Measurements from ENCODE around the gene CDIPT. TPM values are rescaled to one million over a fixed set of nuclear protein-coding genes. Genes with fewer than 3 reads are reported as not detected.
"Not testable (repeated sequence)": the region's sequence is repeated elsewhere in the genome, so short reads cannot be mapped to it uniquely, and the experiment has no call there.

The CDIPT gene
- total and polyA plus RNA-seq, 7 experiments from 2014 or later = 36.5 to 127 (median 77.8) TPM

DNA sequence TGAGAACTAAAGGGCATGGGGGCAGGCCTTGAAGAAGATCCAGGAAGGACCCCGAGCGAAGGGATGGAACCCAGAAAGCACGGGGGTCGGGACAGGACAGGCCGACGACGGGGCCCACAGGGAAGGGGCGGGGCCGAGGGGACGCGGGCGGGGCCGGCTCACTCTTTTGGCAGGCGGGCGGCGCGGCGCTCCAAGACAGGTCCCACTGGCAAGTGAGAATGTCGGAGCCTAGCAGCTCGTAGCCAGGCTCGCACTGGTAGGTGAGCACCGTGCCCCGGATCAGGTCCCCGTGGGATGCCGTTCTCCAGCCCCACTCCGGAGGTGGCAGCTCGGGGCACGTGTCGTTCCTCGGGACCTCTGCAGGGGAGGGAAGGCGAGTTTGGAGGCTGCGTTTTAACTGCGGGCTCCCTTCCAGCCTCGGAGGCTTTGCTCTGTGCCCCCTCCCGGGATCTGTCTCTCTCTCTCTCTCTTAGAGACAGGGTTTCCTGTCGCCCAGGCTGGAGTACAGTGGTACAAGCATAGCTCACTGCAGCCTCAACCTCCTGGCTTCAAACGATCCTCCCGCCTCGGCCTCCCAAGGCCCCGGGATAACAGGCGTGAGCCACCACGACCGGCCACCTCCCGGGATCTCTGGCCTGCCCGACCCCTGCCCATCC is 13.7 kb upstream of the CDIPT start:
- peaks cover 0 to 4% (median 0%) of the 10 kb centered on the region in 5 donors for H3K36me3 Mint-ChIP-seq
- H3K27me3 ChIP-seq (ENCODE audit: control insufficient read depth in 2 of 2, insufficient read depth in 2 of 2, low read length in 2 of 2) = no peaks in the 10 kb centered on the region
- peaks cover 0 to 5% (median 0%) of the 10 kb centered on the region in 11 donors for H3K9me3 Mint-ChIP-seq
- H3K36me3 ChIP-seq (ENCODE audit: control insufficient read depth in 2 of 3, insufficient read depth in 3 of 3, low read length in 3 of 3) = no peaks in the 10 kb centered on the region
- no peak overlapping the region for H3K27ac ChIP-seq (ENCODE audit: low read depth, low read length)
- CTCF ChIA-PET = no interaction called here
- no peaks in the 10 kb centered on the region for H3K9me3 ChIP-seq (ENCODE audit: control insufficient read depth in 2 of 3, low read length in 3 of 3)
- intact Hi-C loops (cut with micrococcal nuclease) = no loop called here
- peak overlapping the region; percentile 37 to 82 (median 78) for H3K4me3 Mint-ChIP-seq
- peaks cover 9 to 41% (median 24%) of the 10 kb centered on the region in 5 donors for H3K27me3 Mint-ChIP-seq
- POLR2A ChIA-PET = interaction anchor here (0.6 to 0.7 kb wide), 2 partner anchors 96 to 130 kb away, joined by 3 to 4 read pairs; no protein-coding TSS in a partner anchor
- DNase-seq (peak in 6 of 9 donors; percentile 9 to 53 (median 26)), ATAC-seq (peak; percentile 43)
- no peak overlapping the region for H3K27ac Mint-ChIP-seq
- peak overlapping the region; percentile 60 for H3K4me3 ChIP-seq (ENCODE audit: low read length)
- H3K4me1 Mint-ChIP-seq = peaks cover 6 to 20% (median 17%) of the 10 kb centered on the region in 7 donors
- peaks cover 0 to 11% of the 10 kb centered on the region in 2 donors for H3K4me1 ChIP-seq (ENCODE audit: control insufficient read depth in 2 of 2, insufficient read depth in 2 of 2, low read length in 2 of 2)

GRCh38 chr16:29876217-29876593 is 13.2 kb upstream of the CDIPT start:
- intact Hi-C loops (cut with micrococcal nuclease) = no loop called here
- Histone ChIP-seq H3K4me3 (ENCODE audit: low read length) (peak overlapping the region; percentile 60), H3K4me1 (ENCODE audit: control insufficient read depth in 2 of 2, insufficient read depth in 2 of 2, low read length in 2 of 2) (peaks cover 0 to 11% of the 10 kb centered on the region in 2 donors), H3K36me3 (ENCODE audit: control insufficient read depth in 2 of 3, insufficient read depth in 3 of 3, low read length in 3 of 3) (no peaks in the 10 kb centered on the region), H3K9me3 (ENCODE audit: control insufficient read depth in 2 of 3, low read length in 3 of 3) (no peaks in the 10 kb centered on the region), H3K27me3 (ENCODE audit: control insufficient read depth in 2 of 2, insufficient read depth in 2 of 2, low read length in 2 of 2) (no peaks in the 10 kb centered on the region), H3K27ac (ENCODE audit: low read depth, low read length) (no peak overlapping the region)
- Mint-ChIP-seq H3K27me3 (peaks cover 9 to 40% (median 24%) of the 10 kb centered on the region in 5 donors), H3K4me3 (peak overlapping the region; percentile 37 to 82 (median 76)), H3K27ac (no peak overlapping the region), H3K9me3 (peaks cover 0 to 5% (median 0%) of the 10 kb centered on the region in 11 donors), H3K36me3 (peaks cover 0 to 4% (median 0%) of the 10 kb centered on the region in 5 donors), H3K4me1 (peaks cover 6 to 20% (median 17%) of the 10 kb centered on the region in 7 donors)
- DNase-seq (no peak), ATAC-seq (no peak)
- CTCF ChIA-PET = no interaction called here
- POLR2A ChIA-PET = interaction anchor here (0.6 to 0.7 kb wide), 2 partner anchors 97 to 130 kb away, joined by 3 to 4 read pairs; no protein-coding TSS in a partner anchor

DNA sequence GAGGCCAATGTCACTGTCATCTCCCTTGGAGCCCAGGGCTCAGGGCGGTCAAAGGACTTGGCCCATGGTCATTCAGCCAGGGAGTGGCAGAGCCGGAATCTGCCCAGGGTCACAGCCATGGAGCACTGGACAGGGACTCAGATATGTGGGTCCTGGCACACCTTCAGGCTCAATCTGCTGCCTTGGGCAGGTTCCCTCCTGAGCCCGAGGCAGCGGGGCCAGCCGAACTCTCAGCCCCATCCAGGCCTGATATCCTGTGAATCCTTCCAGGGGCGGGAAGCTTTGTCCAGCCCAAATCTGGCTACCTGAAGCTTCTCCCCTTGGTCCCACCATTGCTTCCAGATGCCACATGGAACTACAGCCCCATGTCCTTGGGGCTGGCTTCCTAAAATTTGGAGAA is 12.2 kb upstream of the CDIPT start:
- DNase-seq = no peak
- peaks cover 6 to 20% (median 17%) of the 10 kb centered on the region in 7 donors for H3K4me1 Mint-ChIP-seq
- ChIA-PET POLR2A (interaction anchor here (0.6 kb wide), 1 partner anchor 51 kb away, joined by 5 read pairs; no protein-coding TSS in a partner anchor), CTCF (no interaction called here)
- no peaks in the 10 kb centered on the region for H3K36me3 ChIP-seq (ENCODE audit: control insufficient read depth in 2 of 3, insufficient read depth in 3 of 3, low read length in 3 of 3)
- H3K4me3 Mint-ChIP-seq = no peak overlapping the region
- peaks cover 0 to 5% (median 0%) of the 10 kb centered on the region in 11 donors for H3K9me3 Mint-ChIP-seq
- H3K36me3 Mint-ChIP-seq = peaks cover 0 to 4% (median 0%) of the 10 kb centered on the region in 5 donors
- H3K27ac ChIP-seq (ENCODE audit: low read depth, low read length) = no peak overlapping the region
- no peak overlapping the region for H3K27ac Mint-ChIP-seq
- peaks cover 9 to 35% (median 24%) of the 10 kb centered on the region in 5 donors for H3K27me3 Mint-ChIP-seq
- no peak for ATAC-seq
- H3K27me3 ChIP-seq (ENCODE audit: control insufficient read depth in 2 of 2, insufficient read depth in 2 of 2, low read length in 2 of 2) = no peaks in the 10 kb centered on the region
- H3K4me3 ChIP-seq (ENCODE audit: low read length) = no peak overlapping the region
- no peaks in the 10 kb centered on the region for H3K9me3 ChIP-seq (ENCODE audit: control insufficient read depth in 2 of 3, low read length in 3 of 3)
- intact Hi-C loops (cut with micrococcal nuclease) = no loop called here
- peaks cover 0 to 11% of the 10 kb centered on the region in 2 donors for H3K4me1 ChIP-seq (ENCODE audit: control insufficient read depth in 2 of 2, insufficient read depth in 2 of 2, low read length in 2 of 2)

DNA sequence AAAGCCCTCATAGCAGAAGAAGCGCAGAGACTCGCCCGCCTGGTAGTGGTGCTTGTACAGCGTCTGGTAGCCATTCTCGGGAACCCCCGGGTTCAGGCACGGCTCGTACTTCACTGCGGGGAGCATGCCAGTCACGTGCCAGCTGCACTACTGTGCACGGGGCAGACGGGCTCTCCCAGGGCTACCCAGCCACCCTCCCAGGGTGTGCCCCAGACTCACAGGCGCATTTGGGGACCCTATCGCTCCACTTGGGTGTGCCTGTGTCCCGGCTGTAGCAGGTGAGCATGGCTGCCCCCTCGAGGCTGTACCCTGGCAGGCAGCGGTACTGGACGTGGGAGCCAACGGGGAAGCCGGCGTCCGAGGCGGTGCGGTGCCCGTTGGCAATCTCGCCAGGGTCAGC is 10.3 kb upstream of the CDIPT start:
- ChIA-PET CTCF (no interaction called here), POLR2A (no interaction called here)
- Histone ChIP-seq H3K4me1 (ENCODE audit: control insufficient read depth in 2 of 2, insufficient read depth in 2 of 2, low read length in 2 of 2) (peaks cover 0 to 11% of the 10 kb centered on the region in 2 donors), H3K4me3 (ENCODE audit: low read length) (no peak overlapping the region), H3K27ac (ENCODE audit: low read depth, low read length) (no peak overlapping the region), H3K27me3 (ENCODE audit: control insufficient read depth in 2 of 2, insufficient read depth in 2 of 2, low read length in 2 of 2) (no peaks in the 10 kb centered on the region), H3K36me3 (ENCODE audit: control insufficient read depth in 2 of 3, insufficient read depth in 3 of 3, low read length in 3 of 3) (no peaks in the 10 kb centered on the region), H3K9me3 (ENCODE audit: control insufficient read depth in 2 of 3, low read length in 3 of 3) (no peaks in the 10 kb centered on the region)
- Mint-ChIP-seq H3K4me3 (no peak overlapping the region), H3K27ac (no peak overlapping the region), H3K4me1 (peaks cover 6 to 20% (median 17%) of the 10 kb centered on the region in 7 donors), H3K9me3 (peaks cover 0 to 5% (median 0%) of the 10 kb centered on the region in 11 donors), H3K27me3 (peaks cover 9 to 30% (median 14%) of the 10 kb centered on the region in 5 donors), H3K36me3 (peaks cover 0 to 4% (median 0%) of the 10 kb centered on the region in 5 donors)
- intact Hi-C loops (cut with micrococcal nuclease) = no loop called here
- ATAC-seq (no peak), DNase-seq (no peak)

DNA sequence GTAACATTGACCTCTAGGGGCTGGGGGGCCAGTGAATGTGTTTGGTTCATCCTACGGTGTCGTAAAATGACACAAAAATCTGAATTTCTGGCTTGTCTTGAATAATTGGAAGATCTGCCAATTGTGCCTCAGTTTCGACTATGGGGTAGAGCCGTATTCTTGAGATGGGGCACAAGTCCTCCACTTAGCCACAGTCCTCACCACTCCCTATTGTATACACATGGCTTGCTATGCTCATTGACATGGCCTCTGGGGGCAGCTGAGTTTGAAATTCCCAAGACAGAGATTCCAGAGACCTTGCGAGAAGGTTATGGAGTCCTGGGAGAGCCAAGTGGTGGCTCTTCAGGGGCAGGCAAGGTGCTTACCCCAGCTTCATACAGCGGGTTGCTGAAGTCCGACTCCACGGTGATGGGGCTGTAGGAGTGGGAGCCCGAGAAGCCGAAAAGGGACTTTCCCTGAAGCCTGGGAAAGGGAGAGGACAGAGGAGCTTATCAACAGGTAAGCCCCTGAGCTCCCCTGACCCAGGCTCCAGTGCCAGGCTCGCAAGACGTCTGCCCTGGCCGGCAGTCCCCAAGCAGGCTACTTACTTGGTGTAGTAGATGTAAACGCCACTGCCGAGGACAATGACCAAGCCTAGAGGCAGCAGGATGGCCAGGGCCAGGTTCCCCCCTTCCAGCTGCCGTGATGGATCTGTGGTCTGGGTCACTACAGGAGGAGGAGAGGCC is 9.0 kb upstream of the CDIPT start:
- ChIA-PET POLR2A (no interaction called here), CTCF (interaction anchor here (0.6 kb wide), 1 partner anchor 315 kb away, joined by 3 read pairs; no protein-coding TSS in a partner anchor)
- H3K9me3 ChIP-seq (ENCODE audit: control insufficient read depth in 2 of 3, low read length in 3 of 3) = no peaks in the 10 kb centered on the region
- no peaks in the 10 kb centered on the region for H3K9me3 Mint-ChIP-seq
- peaks cover 0 to 12% (median 7%) of the 10 kb centered on the region in 7 donors for H3K4me1 Mint-ChIP-seq
- H3K4me1 ChIP-seq (ENCODE audit: control insufficient read depth in 2 of 2, insufficient read depth in 2 of 2, low read length in 2 of 2) = peaks cover 0 to 3% of the 10 kb centered on the region in 2 donors
- no peak overlapping the region for H3K4me3 Mint-ChIP-seq
- intact Hi-C loops (cut with micrococcal nuclease) = no loop called here
- peaks cover 0 to 23% (median 6%) of the 10 kb centered on the region in 5 donors for H3K27me3 Mint-ChIP-seq
- ATAC-seq = no peak
- no peak overlapping the region for H3K27ac Mint-ChIP-seq
- H3K27me3 ChIP-seq (ENCODE audit: control insufficient read depth in 2 of 2, insufficient read depth in 2 of 2, low read length in 2 of 2) = no peaks in the 10 kb centered on the region
- H3K36me3 ChIP-seq (ENCODE audit: control insufficient read depth in 2 of 3, insufficient read depth in 3 of 3, low read length in 3 of 3) = no peaks in the 10 kb centered on the region
- no peaks in the 10 kb centered on the region for H3K36me3 Mint-ChIP-seq
- H3K4me3 ChIP-seq (ENCODE audit: low read length) = no peak overlapping the region
- no peak overlapping the region for H3K27ac ChIP-seq (ENCODE audit: low read depth, low read length)
- DNase-seq = no peak

GRCh38 chr16:29869067-29869466 is 6.0 kb upstream of the CDIPT start:
- CTCF ChIA-PET; H3K4me3 Mint-ChIP-seq; ATAC-seq; H3K27ac Mint-ChIP-seq; H3K27me3 ChIP-seq (ENCODE audit: control insufficient read depth in 2 of 2, insufficient read depth in 2 of 2, low read length in 2 of 2); H3K27me3 Mint-ChIP-seq; H3K4me1 ChIP-seq (ENCODE audit: control insufficient read depth in 2 of 2, insufficient read depth in 2 of 2, low read length in 2 of 2); H3K4me1 Mint-ChIP-seq; H3K27ac ChIP-seq (ENCODE audit: low read depth, low read length); H3K9me3 Mint-ChIP-seq; POLR2A ChIA-PET; H3K9me3 ChIP-seq (ENCODE audit: control insufficient read depth in 2 of 3, low read length in 3 of 3); H3K36me3 Mint-ChIP-seq; H3K36me3 ChIP-seq (ENCODE audit: control insufficient read depth in 2 of 3, insufficient read depth in 3 of 3, low read length in 3 of 3); DNase-seq; intact Hi-C loops (cut with micrococcal nuclease); H3K4me3 ChIP-seq (ENCODE audit: low read length): not testable (repeated sequence)

Data from naive thymus-derived CD4-positive, alpha-beta T cell (primary cell).